ENCODE data around the gene DACT2. TPM values are rescaled to one million over a fixed set of nuclear protein-coding genes. Genes with fewer than 3 reads are reported as not detected.
A peak's percentile ranks its signal among the peaks of the same experiment; 100 is the strongest.

The DACT2 gene
- total RNA-seq, 2 donors from 2014 or later = not detected

DNA sequence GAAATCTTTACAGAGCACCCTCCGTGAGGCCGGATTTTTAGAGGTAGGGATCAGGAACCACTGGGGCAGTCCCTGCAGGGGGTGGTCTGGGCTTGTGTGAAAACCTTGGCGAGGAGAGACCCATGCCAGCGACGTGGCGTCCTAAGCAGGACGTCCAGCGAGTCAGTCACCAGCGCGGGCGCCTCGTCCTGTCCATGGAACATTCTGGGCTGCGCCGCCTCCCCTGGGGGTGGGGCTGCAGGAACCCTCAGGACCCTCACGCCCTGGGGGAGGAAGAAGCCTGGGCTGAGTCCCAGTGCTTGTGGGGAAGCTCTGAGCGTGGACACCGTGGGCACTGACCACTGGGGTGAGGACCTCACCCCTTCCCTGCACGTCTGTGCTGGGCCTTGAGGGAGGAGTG is 25.7 kb upstream of the DACT2 start:
- peaks cover 47% of the 10 kb centered on the region for H3K27me3 Mint-ChIP-seq
- H3K4me3 Mint-ChIP-seq = no peak overlapping the region
- peaks cover 2% of the 10 kb centered on the region for H3K4me1 Mint-ChIP-seq
- ATAC-seq = no peak
- H3K27ac Mint-ChIP-seq = peak overlapping the region; percentile 54
- no peaks in the 10 kb centered on the region for H3K9me3 ChIP-seq (ENCODE audit: control insufficient read depth, low read length, poor library complexity, severe bottlenecking)
- no peak for DNase-seq
- peaks cover 5% of the 10 kb centered on the region for H3K36me3 Mint-ChIP-seq (ENCODE audit: low read depth)

DNA sequence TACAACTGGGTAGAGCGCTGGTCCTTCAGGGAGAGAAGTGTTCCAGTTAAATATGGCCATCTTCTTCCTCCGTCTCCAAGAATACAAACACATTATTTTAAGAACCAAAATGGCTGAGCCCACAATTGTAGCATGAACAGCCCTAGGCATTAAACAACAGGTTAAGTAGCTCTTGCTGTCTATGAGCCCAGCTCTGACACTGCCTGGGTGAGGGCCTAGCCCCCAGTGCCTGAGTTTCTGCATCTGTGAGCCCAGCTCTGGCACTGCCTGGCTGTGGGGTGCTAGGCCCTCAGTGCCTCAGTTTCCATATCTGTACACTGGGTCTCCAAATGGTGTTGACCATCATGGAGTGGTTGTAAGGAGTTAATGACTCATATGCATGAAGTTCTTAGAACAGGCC is 24.8 kb upstream of the DACT2 start:
- DNase-seq (no peak), ATAC-seq (no peak)
- peak overlapping the region; percentile 54 for H3K27ac Mint-ChIP-seq
- no peaks in the 10 kb centered on the region for H3K9me3 ChIP-seq (ENCODE audit: control insufficient read depth, low read length, poor library complexity, severe bottlenecking)
- H3K36me3 Mint-ChIP-seq (ENCODE audit: low read depth) = peaks cover 5% of the 10 kb centered on the region
- no peak overlapping the region for H3K4me3 Mint-ChIP-seq
- H3K4me1 Mint-ChIP-seq = peaks cover 2% of the 10 kb centered on the region
- H3K27me3 Mint-ChIP-seq = peaks cover 53% of the 10 kb centered on the region

DNA sequence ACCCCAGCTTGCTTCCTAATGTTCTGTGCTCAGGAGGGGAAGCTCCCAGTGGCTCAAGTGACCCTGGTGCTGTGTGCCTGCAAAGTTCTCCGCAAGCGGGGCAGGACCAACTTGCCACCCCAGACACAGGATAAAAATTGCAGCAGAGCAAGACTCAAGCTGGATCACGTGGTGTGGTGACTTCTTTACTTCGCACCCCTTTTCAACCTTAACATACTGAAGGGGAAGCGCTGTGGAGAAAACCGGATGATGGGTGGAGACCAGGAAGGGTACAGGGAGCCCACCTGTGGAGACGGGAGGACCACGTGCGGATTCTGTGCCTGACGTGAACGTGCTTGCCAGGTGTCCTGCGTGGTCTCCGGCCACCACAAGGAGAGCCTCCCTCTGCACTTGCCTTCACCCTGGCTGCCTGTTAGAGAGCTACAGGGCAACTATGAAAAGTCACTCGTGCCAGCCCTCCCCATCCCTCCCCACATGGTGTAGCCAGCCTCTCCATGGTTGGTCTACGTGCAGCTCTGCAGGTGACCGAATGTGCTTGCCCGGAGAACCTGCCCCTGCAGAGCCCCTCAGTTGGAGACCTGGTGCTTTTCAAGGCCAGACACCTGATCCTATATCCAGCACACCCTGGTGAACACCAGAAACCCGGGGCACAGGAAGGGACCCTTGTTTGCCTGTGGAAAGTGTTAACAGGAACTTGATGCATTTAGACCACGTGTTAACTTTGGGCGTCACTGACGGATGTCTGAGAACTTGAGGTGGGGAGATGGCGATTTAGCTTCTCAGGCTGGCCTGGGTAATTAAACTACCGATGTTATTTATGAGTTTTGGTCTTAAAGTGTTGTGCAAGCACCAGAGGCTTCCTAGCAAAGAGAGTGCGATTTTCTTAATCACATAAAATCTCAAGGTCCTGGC is 23.9 kb upstream of the DACT2 start:
- no peaks in the 10 kb centered on the region for H3K9me3 ChIP-seq (ENCODE audit: control insufficient read depth, low read length, poor library complexity, severe bottlenecking)
- Mint-ChIP-seq H3K27me3 (peaks cover 61% of the 10 kb centered on the region), H3K4me1 (peaks cover 2% of the 10 kb centered on the region), H3K36me3 (ENCODE audit: low read depth) (peaks cover 5% of the 10 kb centered on the region), H3K4me3 (no peak overlapping the region), H3K27ac (no peak overlapping the region)
- DNase-seq (no peak), ATAC-seq (no peak)

DNA sequence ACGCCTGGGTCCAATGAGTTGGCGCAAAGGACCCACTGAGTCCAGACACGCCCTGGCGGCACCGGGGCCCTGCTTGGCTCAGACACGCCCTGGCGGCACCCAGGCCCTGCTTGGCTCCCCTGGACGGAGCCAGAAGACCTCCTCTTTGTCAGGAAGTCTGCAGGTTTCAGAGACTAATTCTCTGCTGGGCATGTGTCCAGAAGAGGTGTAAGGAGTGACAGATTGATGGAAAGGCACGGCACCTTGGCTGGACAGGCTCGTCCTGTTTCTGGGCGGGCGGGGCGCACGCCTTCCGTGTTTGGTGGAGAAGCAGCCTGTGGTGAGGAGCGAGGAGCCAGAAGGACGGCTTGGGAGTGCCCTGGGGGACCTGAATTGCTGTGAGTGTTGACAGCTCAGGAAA is 23.1 kb upstream of the DACT2 start:
- Mint-ChIP-seq H3K36me3 (ENCODE audit: low read depth) (peaks cover 5% of the 10 kb centered on the region), H3K4me1 (peaks cover 2% of the 10 kb centered on the region), H3K27me3 (peaks cover 66% of the 10 kb centered on the region), H3K4me3 (no peak overlapping the region), H3K27ac (no peak overlapping the region)
- DNase-seq = no peak
- ATAC-seq = no peak
- H3K9me3 ChIP-seq (ENCODE audit: control insufficient read depth, low read length, poor library complexity, severe bottlenecking) = no peaks in the 10 kb centered on the region

DNA sequence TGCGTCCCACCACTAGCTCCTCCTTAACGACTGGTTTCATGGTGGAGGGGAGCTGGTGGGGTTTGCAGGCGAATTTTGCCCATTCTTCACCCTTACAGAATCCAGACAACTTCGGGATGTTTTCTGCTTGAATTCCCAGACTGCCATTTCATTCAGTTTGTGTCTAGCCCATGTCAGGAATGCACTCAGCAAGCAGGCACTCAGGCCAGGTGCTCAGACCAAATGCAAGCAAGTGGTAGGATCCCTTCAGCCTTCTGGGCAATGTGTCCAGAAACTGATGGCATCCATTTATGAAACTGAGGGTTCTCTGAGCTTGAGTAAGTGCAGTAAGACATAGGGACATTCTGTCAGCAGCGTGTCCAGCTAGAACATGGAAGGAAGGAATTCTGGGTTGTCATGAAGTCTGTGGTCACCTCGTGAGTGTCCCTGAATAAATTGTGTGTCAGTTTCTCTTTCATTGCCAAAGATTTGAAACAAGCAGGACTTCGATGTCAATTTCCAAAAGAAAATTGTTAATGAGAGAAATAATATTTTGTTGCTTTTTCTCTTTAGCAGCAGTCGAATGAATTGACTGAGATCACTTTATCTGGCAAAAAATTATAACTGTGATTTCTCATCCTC is 21.8 kb upstream of the DACT2 start:
- Mint-ChIP-seq H3K36me3 (ENCODE audit: low read depth) (peaks cover 5% of the 10 kb centered on the region), H3K4me1 (peaks cover 2% of the 10 kb centered on the region), H3K27ac (no peak overlapping the region), H3K4me3 (no peak overlapping the region), H3K27me3 (peaks cover 65% of the 10 kb centered on the region)
- DNase-seq (no peak), ATAC-seq (no peak)
- no peaks in the 10 kb centered on the region for H3K9me3 ChIP-seq (ENCODE audit: control insufficient read depth, low read length, poor library complexity, severe bottlenecking)

DNA sequence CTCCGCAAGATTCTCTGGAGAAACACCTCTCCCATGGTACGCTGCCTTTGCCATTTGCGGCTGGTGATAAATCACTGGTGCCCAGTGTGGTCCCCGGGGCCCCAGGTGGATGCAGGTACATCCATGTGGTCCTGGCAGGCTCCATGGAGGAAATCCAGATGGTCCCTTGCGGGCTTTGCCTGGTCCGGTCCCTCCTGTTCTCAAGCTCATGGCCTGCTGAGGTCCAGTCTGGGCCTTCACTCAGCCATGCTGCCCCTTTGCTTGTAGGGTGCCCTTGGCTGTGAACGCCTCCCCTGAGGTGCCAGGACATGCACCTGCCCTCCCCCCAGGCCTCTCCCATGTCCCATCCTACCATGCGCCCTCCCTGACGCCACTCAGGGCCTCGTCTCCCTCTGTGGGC is 21.2 kb upstream of the DACT2 start:
- Mint-ChIP-seq H3K4me3 (no peak overlapping the region), H3K4me1 (peaks cover 2% of the 10 kb centered on the region), H3K27me3 (peaks cover 65% of the 10 kb centered on the region), H3K36me3 (ENCODE audit: low read depth) (peaks cover 5% of the 10 kb centered on the region), H3K27ac (no peak overlapping the region)
- DNase-seq = no peak
- H3K9me3 ChIP-seq (ENCODE audit: control insufficient read depth, low read length, poor library complexity, severe bottlenecking) = no peaks in the 10 kb centered on the region
- no peak for ATAC-seq

DNA sequence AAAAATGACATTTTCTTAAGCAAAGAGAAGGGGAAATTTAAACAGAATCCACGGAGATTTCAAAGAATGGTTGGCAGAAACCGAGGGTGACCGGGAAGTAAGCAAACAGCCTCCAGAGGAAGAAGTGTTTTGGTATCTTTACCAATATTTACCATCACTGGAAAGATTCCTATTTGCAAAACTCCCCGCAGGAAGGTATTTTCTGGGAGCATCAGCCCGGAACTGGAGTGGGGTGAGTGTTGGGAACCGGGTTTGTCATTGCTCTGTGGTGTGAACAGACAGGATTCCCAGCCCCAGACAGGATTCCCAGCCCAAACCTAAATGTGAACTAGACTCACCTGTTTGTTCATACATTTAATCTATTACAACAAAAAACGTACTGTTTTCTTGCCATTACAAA is 19.2 kb upstream of the DACT2 start:
- no peak overlapping the region for H3K27ac Mint-ChIP-seq
- ATAC-seq (no peak), DNase-seq (no peak)
- no peaks in the 10 kb centered on the region for H3K36me3 Mint-ChIP-seq (ENCODE audit: low read depth)
- H3K27me3 Mint-ChIP-seq = peaks cover 49% of the 10 kb centered on the region
- H3K4me1 Mint-ChIP-seq = peaks cover 2% of the 10 kb centered on the region
- no peak overlapping the region for H3K4me3 Mint-ChIP-seq
- H3K9me3 ChIP-seq (ENCODE audit: control insufficient read depth, low read length, poor library complexity, severe bottlenecking) = no peaks in the 10 kb centered on the region

DNA sequence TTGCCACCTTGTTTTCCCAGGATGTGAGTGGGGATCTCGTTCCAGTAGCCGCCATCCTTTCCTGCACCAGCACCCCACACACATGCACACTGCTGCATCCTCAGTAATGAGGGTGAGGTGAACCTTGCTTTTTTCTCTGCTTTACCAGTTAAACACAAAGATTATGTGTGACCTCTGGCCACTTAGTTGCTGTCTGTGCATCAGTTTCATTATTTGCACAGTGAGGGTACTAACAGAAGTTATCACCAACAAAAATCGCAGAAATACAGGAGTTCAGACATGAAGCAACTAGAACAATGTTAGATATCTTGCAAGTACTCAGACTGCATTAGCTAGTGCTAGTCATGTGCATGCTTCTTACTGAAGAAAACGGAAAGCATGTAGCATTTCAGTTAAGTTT is 17.4 kb upstream of the DACT2 start:
- Mint-ChIP-seq H3K27me3 (peaks cover 48% of the 10 kb centered on the region), H3K27ac (no peak overlapping the region), H3K4me3 (no peak overlapping the region), H3K36me3 (ENCODE audit: low read depth) (no peaks in the 10 kb centered on the region), H3K4me1 (peaks cover 2% of the 10 kb centered on the region)
- H3K9me3 ChIP-seq (ENCODE audit: control insufficient read depth, low read length, poor library complexity, severe bottlenecking) = no peaks in the 10 kb centered on the region
- no peak for DNase-seq
- no peak for ATAC-seq

DNA sequence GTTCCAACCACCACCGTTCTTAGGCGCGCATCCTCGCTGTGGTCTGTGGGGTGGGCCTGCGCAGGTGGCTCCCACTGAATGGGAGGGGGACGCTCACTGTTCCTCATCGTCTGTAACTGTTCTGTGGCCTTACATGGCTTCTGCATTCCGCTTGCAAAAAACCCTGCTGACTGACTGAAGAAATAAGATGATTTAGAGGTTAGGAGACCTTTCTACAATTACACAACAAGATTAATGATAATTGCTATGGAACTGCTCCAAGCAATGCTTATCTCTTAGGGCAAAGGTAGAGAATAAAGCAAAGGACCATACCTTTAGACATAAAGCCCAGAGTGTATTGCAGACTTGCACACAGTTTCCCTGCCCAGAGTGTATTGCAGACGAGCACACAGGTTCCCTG is 14.4 kb upstream of the DACT2 start:
- no peak overlapping the region for H3K4me3 Mint-ChIP-seq
- H3K27me3 Mint-ChIP-seq = peaks cover 44% of the 10 kb centered on the region
- DNase-seq (no peak), ATAC-seq (no peak)
- H3K36me3 Mint-ChIP-seq (ENCODE audit: low read depth) = no peaks in the 10 kb centered on the region
- H3K4me1 Mint-ChIP-seq = no peaks in the 10 kb centered on the region
- H3K27ac Mint-ChIP-seq = no peak overlapping the region
- H3K9me3 ChIP-seq (ENCODE audit: control insufficient read depth, low read length, poor library complexity, severe bottlenecking) = no peaks in the 10 kb centered on the region

DNA sequence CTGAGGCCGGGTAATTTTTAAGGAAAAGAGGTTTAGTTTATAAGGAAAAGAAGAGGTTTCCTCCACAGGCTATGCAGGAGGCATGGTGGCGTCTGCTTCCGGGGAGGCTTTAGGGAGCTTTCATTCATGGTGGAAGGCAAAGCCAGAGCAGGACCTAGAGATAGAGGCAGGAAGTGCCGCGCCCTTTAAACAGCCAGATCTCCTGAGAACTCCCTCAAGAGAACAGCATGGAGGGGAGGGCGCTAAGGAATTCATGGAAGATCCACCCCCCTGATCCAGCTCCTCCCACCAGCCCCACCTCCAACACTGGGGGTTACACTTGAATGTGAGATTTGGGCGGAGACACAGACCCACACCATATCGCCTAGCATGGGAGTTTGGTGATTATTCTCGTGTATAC is 13.9 kb upstream of the DACT2 start:
- no peaks in the 10 kb centered on the region for H3K36me3 Mint-ChIP-seq (ENCODE audit: low read depth)
- peaks cover 43% of the 10 kb centered on the region for H3K27me3 Mint-ChIP-seq
- DNase-seq (no peak), ATAC-seq (no peak)
- no peaks in the 10 kb centered on the region for H3K4me1 Mint-ChIP-seq
- no peaks in the 10 kb centered on the region for H3K9me3 ChIP-seq (ENCODE audit: control insufficient read depth, low read length, poor library complexity, severe bottlenecking)
- H3K27ac Mint-ChIP-seq = no peak overlapping the region
- H3K4me3 Mint-ChIP-seq = no peak overlapping the region

DNA sequence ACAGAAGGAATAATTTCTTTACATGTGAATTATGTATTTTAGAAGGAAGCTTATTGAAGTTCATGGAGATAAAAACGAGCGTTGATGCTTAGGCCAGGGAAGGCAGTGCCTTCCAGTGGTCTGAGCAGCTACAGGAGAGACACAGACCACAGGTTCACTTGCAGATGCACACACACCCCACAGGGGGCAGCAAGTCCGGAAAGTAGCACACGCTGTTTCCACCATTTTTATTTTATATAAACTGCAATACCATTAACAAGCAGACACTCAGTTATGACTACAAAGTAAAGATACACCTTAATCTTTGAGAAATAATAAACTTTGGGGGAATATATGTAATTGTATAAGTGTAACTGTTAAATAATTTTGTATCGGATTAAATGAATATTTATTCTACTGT is 13.5 kb upstream of the DACT2 start:
- Mint-ChIP-seq H3K4me3 (no peak overlapping the region), H3K27me3 (peaks cover 40% of the 10 kb centered on the region), H3K27ac (no peak overlapping the region), H3K36me3 (ENCODE audit: low read depth) (no peaks in the 10 kb centered on the region), H3K4me1 (no peaks in the 10 kb centered on the region)
- no peak for DNase-seq
- no peak for ATAC-seq
- no peaks in the 10 kb centered on the region for H3K9me3 ChIP-seq (ENCODE audit: control insufficient read depth, low read length, poor library complexity, severe bottlenecking)

DNA sequence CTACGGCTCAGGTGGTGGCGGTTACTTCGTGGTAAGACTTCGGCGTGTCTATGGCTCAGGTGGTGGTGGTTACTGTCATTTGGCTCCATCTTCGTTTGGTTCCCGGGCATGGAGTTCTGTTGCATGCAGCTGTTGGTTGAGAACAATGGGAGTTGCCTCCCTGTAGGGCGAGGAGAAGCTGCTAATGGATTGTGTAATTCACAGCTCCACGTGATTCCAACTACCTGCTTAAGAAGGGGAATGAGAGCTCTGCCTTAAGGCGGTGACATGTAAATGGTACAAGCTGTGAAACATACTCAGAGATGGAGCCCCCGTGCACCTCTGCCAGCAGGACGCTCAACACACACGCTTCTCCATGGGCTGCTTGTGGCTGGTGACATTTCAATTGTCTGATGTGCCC is 12.4 kb upstream of the DACT2 start:
- no peak for DNase-seq
- H3K4me1 Mint-ChIP-seq = no peaks in the 10 kb centered on the region
- no peak for ATAC-seq
- H3K4me3 Mint-ChIP-seq = no peak overlapping the region
- peaks cover 45% of the 10 kb centered on the region for H3K27me3 Mint-ChIP-seq
- H3K9me3 ChIP-seq (ENCODE audit: control insufficient read depth, low read length, poor library complexity, severe bottlenecking) = no peaks in the 10 kb centered on the region
- H3K27ac Mint-ChIP-seq = no peak overlapping the region
- no peaks in the 10 kb centered on the region for H3K36me3 Mint-ChIP-seq (ENCODE audit: low read depth)

DNA sequence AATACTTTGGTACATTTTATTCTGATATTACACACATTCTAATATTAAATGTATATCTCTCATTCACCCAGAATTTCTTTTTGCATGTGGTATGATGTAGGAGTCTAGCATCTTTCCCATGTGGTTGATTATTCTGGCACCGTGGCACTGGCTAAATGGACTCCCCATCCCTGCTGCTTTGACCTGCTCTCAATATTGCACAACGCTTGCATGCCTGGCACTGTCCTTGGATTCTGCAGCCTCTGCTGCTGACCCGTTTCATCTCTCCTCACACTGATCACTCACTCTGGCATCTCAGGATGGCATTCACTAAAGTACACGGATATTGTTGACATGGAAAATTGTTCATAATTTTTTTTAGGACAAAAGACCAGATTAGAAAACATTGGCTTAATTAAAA is 11.5 kb upstream of the DACT2 start:
- H3K4me1 Mint-ChIP-seq = no peaks in the 10 kb centered on the region
- no peaks in the 10 kb centered on the region for H3K36me3 Mint-ChIP-seq (ENCODE audit: low read depth)
- no peak overlapping the region for H3K27ac Mint-ChIP-seq
- H3K4me3 Mint-ChIP-seq = no peak overlapping the region
- no peak for ATAC-seq
- H3K27me3 Mint-ChIP-seq = peaks cover 50% of the 10 kb centered on the region
- no peaks in the 10 kb centered on the region for H3K9me3 ChIP-seq (ENCODE audit: control insufficient read depth, low read length, poor library complexity, severe bottlenecking)
- DNase-seq = no peak

DNA sequence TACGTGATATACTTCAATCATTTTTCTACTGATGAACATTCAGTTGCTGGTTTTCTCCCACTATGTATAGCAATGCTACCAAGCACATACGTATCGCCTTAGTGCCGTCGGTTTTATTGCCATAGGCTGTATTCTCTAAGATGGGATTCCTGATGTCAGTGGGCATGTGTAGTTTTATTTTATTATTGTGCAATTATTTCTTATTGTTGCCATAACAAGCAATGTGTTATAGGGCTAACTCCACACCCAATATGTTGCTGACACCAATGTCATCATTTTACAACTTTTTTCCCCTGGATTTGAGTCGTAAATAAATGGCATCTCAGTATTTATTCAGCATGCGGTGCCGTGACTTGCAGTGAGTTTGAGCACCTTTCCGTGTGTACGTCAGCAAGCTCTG is 10.8 kb upstream of the DACT2 start:
- no peak for ATAC-seq
- Mint-ChIP-seq H3K36me3 (ENCODE audit: low read depth) (no peaks in the 10 kb centered on the region), H3K27ac (no peak overlapping the region), H3K4me1 (no peaks in the 10 kb centered on the region), H3K4me3 (no peak overlapping the region), H3K27me3 (peaks cover 54% of the 10 kb centered on the region)
- no peak for DNase-seq
- no peaks in the 10 kb centered on the region for H3K9me3 ChIP-seq (ENCODE audit: control insufficient read depth, low read length, poor library complexity, severe bottlenecking)
